SK-N-SH treated with all-trans-retinoic acid at 6 μM for 48 hours (cell line): Measurements from ENCODE around the gene TMED1.

Source experiments
- GLIS3 ChIP-seq: fragments of 250-450 bp; sonication (Bioruptor Pico); IDR thresholded peaks from 2 replicates; pipeline ENCODE4 v1.5.0; 2020; ENCODE audit warnings: mild to moderate bottlenecking, moderate library complexity
- TF ChIP-seq, protein P1 (sequence below): fragments of 250-450 bp; sonication (Bioruptor Pico); IDR thresholded peaks from 2 replicates; pipeline ENCODE4 v1.8.0; 2020; ENCODE audit warnings: mild to moderate bottlenecking, moderate library complexity, borderline replicate concordance

- TF ChIP-seq, protein P1, sequence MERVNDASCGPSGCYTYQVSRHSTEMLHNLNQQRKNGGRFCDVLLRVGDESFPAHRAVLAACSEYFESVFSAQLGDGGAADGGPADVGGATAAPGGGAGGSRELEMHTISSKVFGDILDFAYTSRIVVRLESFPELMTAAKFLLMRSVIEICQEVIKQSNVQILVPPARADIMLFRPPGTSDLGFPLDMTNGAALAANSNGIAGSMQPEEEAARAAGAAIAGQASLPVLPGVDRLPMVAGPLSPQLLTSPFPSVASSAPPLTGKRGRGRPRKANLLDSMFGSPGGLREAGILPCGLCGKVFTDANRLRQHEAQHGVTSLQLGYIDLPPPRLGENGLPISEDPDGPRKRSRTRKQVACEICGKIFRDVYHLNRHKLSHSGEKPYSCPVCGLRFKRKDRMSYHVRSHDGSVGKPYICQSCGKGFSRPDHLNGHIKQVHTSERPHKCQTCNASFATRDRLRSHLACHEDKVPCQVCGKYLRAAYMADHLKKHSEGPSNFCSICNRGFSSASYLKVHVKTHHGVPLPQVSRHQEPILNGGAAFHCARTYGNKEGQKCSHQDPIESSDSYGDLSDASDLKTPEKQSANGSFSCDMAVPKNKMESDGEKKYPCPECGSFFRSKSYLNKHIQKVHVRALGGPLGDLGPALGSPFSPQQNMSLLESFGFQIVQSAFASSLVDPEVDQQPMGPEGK (CRISPR knock-in tag), result no peak
- no peak for TF ChIP-seq GLIS3 (CRISPR knock-in tag)
Observed at GRCh38 chr19:10838377-10838776, 2.4 kb upstream of the TMED1 start.
